Trophoblast cell (in vitro differentiated cells and primary cell): ENCODE results near the gene C16orf96.

Experiments
- DNase-seq, 2 donors: peaks; one replicate each; pipeline ENCODE4 v3.0.0-alpha.2; 2016
- H2AFZ ChIP-seq: 2 replicates; pipeline ENCODE4 v1.6.1; 2013; ENCODE audit warnings: low read length, moderate library complexity, mild to moderate bottlenecking; ENCODE audit not compliant: insufficient read depth, poor library complexity
- H2AK5ac ChIP-seq: 2 replicates; pipeline ENCODE4 v1.6.1; 2013; ENCODE audit warnings: mild to moderate bottlenecking, low read length
- H2BK120ac ChIP-seq: 2 replicates; pipeline ENCODE4 v1.6.1; 2013; ENCODE audit warnings: low read length, mild to moderate bottlenecking, moderate library complexity; ENCODE audit not compliant: insufficient read depth, poor library complexity
- H2BK12ac ChIP-seq: 2 replicates; pipeline ENCODE4 v1.6.1; 2013; ENCODE audit warnings: mild to moderate bottlenecking, low read length, moderate library complexity
- H2BK5ac ChIP-seq: 2 replicates; pipeline ENCODE4 v1.6.1; 2013; ENCODE audit warnings: low read length, low read depth, moderate library complexity, mild to moderate bottlenecking; ENCODE audit not compliant: poor library complexity
- H3K14ac ChIP-seq: 2 replicates; pipeline ENCODE4 v1.6.1; 2013; ENCODE audit warnings: mild to moderate bottlenecking, low read length
- H3K18ac ChIP-seq: 2 replicates; pipeline ENCODE4 v1.6.1; 2013; ENCODE audit warnings: mild to moderate bottlenecking, low read length
- H3K23ac ChIP-seq: 2 replicates; pipeline ENCODE4 v1.6.1; 2013; ENCODE audit warnings: low read length
- H3K27ac ChIP-seq: 2 replicates; pipeline ENCODE4 v1.5.1; 2013; ENCODE audit warnings: low read depth, mild to moderate bottlenecking, inconsistent platforms, low read length, moderate library complexity
- H3K27me3 ChIP-seq: 2 replicates; pipeline ENCODE4 v1.6.1; 2013; ENCODE audit warnings: inconsistent platforms, mild to moderate bottlenecking, low read length, moderate library complexity; ENCODE audit not compliant: insufficient read depth
- H3K36me3 ChIP-seq, 2 experiments: 1 replicate in 1 of 2; 2 replicates in 1 of 2; pipeline ENCODE4 v1.6.1; 2013; ENCODE audit warnings: low read length in 2 of 2, mild to moderate bottlenecking in 2 of 2, moderate library complexity in 1 of 2; ENCODE audit not compliant: insufficient read depth in 2 of 2, control insufficient read depth in 1 of 2
- H3K4ac ChIP-seq: 2 replicates; pipeline ENCODE4 v1.6.1; 2013; ENCODE audit warnings: low read depth, mild to moderate bottlenecking, low read length, moderate library complexity
- H3K4me1 ChIP-seq, 2 experiments: 1 replicate in 1 of 2; 2 replicates in 1 of 2; pipeline ENCODE4 v1.6.1; 2013; ENCODE audit warnings: low read length in 2 of 2, mild to moderate bottlenecking in 2 of 2, moderate library complexity in 1 of 2; ENCODE audit not compliant: insufficient read depth in 2 of 2, control insufficient read depth in 1 of 2
- H3K4me2 ChIP-seq: 2 replicates; pipeline ENCODE4 v1.6.1; 2013; ENCODE audit warnings: inconsistent platforms, mild to moderate bottlenecking, low read length, moderate library complexity
- H3K4me3 ChIP-seq: 2 replicates; pipeline ENCODE4 v1.5.1; 2013; ENCODE audit warnings: mild to moderate bottlenecking, low read depth, low read length, inconsistent platforms
- H3K79me1 ChIP-seq: one replicate; pipeline ENCODE4 v1.6.1; 2013; ENCODE audit warnings: low read length
- H3K79me2 ChIP-seq: 2 replicates; pipeline ENCODE4 v1.6.1; 2013; ENCODE audit warnings: low read length, mild to moderate bottlenecking; ENCODE audit not compliant: control insufficient read depth, insufficient read depth, poor library complexity
- H3K9ac ChIP-seq: 2 replicates; pipeline ENCODE4 v1.6.1; 2013; ENCODE audit warnings: mild to moderate bottlenecking, low read length
- H3K9me3 ChIP-seq: 2 replicates; pipeline ENCODE4 v1.6.1; 2013; ENCODE audit warnings: low read depth, mild to moderate bottlenecking, control low read depth, inconsistent platforms, low read length; ENCODE audit not compliant: insufficient read depth
- H4K12ac ChIP-seq: 2 replicates; pipeline ENCODE4 v1.6.1; 2013; ENCODE audit warnings: low read depth, mild to moderate bottlenecking, low read length, moderate library complexity
- H4K8ac ChIP-seq: 2 replicates; pipeline ENCODE4 v1.6.1; 2013; ENCODE audit warnings: low read depth, mild to moderate bottlenecking, low read length, moderate library complexity
- H4K91ac ChIP-seq: one replicate; pipeline ENCODE4 v1.6.1; 2013; ENCODE audit warnings: low read depth, mild to moderate bottlenecking, low read length, moderate library complexity
- WGBS: extraction: QIAGEN DNeasy Blood & Tissue Kit; methylation state at CpG from one replicate; pipeline ENCODE4 v1.1.7; 2013; ENCODE audit warnings: missing lambda C conversion rate; ENCODE audit not compliant: insufficient read length, insufficient coverage; ENCODE audit errors: extremely low coverage; 5-methylcytosine and 5-hydroxymethylcytosine counted together

C16orf96 gene

GRCh38 chr16:4606354-4606753, 50.2 kb downstream of the C16orf96 start:
- Histone ChIP-seq H4K12ac (no peak overlapping the region), H2BK12ac (no peak overlapping the region), H3K79me1 (no peaks in the 10 kb centered on the region), H3K4ac (no peak overlapping the region), H3K18ac (no peak overlapping the region), H3K4me1 (no peaks in the 10 kb centered on the region), H2AK5ac (no peak overlapping the region), H2BK5ac (no peak overlapping the region), H3K14ac (no peak overlapping the region), H3K27ac (no peak overlapping the region), H3K36me3 (peaks cover 33 to 34% of the 10 kb centered on the region in 2 experiments), H3K79me2 (peaks cover 6% of the 10 kb centered on the region), H3K4me3 (no peak overlapping the region), H2BK120ac (no peak overlapping the region), H4K91ac (no peak overlapping the region), H3K4me2 (no peak overlapping the region), H2AFZ (no peak overlapping the region), H3K9me3 (no peaks in the 10 kb centered on the region), H3K23ac (no peak overlapping the region), H3K9ac (no peak overlapping the region), H4K8ac (no peak overlapping the region), H3K27me3 (no peaks in the 10 kb centered on the region)
- WGBS = no CpG with 5 or more reads among the region's 9 CpGs
- DNase-seq = no peak

DNA sequence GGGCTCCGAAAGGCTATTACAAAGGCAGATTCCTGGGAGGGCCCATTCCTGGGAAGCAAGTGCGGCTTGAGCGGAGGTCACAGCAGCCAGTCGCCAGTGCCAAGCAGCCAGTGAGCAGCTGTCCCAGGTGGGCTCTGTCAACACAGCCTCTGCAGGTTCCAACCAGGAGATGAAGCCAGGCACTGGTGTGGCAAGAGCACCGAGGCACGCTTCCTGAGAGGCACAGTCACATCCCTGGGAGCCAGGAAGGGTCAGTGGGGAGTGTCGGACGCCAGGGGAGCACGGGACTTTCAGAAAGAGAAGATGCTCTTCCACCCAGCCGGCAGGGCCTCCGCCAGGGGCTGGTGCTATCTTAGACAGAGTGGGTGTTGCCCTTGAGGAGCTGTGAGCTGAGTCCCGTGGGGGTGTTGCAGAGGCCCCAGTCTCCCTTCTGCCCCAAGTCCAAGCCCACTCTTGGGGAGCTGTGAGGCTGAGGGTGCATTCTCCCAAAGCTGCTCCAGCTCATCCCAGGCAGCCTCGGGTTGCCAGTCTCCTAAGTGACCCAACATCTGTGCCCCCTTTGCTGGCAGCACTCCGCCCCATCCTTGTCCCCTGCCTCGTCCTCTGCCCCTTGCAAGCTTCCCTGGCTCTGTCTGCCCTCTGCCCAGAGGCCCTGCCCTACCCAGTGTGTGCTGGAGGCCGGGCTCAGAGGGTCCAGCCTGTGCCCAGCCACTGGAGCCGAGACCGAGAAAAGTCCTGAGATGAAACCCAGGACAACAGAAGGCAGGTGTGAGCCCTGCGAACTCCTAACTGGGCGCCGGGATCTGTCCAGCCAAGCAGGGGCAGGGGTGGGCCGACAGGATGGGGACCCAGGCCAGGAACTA, 51.9 kb downstream of the C16orf96 start:
- no peak overlapping the region for H2AK5ac ChIP-seq

DNA sequence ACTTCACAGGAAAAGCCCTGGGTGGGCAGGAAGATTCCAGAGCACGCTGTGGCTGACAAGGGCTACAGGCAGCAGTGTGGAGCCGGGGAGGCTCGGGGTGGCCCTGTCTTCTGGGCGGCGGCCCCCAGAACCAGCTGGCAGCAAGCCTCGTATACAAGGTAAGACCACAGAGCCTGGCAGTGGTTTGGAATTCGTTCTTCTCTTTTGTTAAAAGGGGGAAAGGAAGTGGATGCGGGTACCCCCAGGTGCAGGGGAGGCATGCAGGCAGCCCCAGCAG, 52.5 kb downstream of the C16orf96 start:
- Histone ChIP-seq H3K18ac (no peak overlapping the region), H3K4me1 (peaks cover 13 to 16% of the 10 kb centered on the region in 2 experiments), H3K36me3 (peaks cover 33 to 34% of the 10 kb centered on the region in 2 experiments), H3K79me1 (peaks cover 9% of the 10 kb centered on the region), H3K4me2 (no peak overlapping the region), H3K4me3 (no peak overlapping the region), H2BK120ac (no peak overlapping the region), H4K91ac (no peak overlapping the region), H4K8ac (no peak overlapping the region), H3K14ac (no peak overlapping the region), H2AFZ (no peak overlapping the region), H2BK5ac (no peak overlapping the region), H3K23ac (no peak overlapping the region), H2AK5ac (no peak overlapping the region), H4K12ac (no peak overlapping the region), H3K4ac (no peak overlapping the region), H3K9ac (no peak overlapping the region), H3K9me3 (no peaks in the 10 kb centered on the region), H3K27ac (no peak overlapping the region), H2BK12ac (no peak overlapping the region), H3K27me3 (no peaks in the 10 kb centered on the region), H3K79me2 (peaks cover 17% of the 10 kb centered on the region)
- no peak for DNase-seq
- WGBS = no CpG with 5 or more reads among the region's 8 CpGs

More for the DNA sequence above, 51.9 kb downstream of the C16orf96 start:
- Histone ChIP-seq H3K79me2 (peaks cover 16% of the 10 kb centered on the region), H3K14ac (no peak overlapping the region), H4K91ac (no peak overlapping the region), H4K8ac (no peak overlapping the region), H3K9ac (no peak overlapping the region), H3K23ac (no peak overlapping the region), H3K4ac (no peak overlapping the region), H3K4me3 (no peak overlapping the region), H3K4me1 (peaks cover 7 to 11% of the 10 kb centered on the region in 2 experiments), H2BK120ac (no peak overlapping the region), H3K27ac (no peak overlapping the region), H3K79me1 (peaks cover 3% of the 10 kb centered on the region), H2BK12ac (no peak overlapping the region), H3K9me3 (no peaks in the 10 kb centered on the region), H3K18ac (no peak overlapping the region), H3K4me2 (no peak overlapping the region), H2BK5ac (no peak overlapping the region), H4K12ac (no peak overlapping the region), H3K27me3 (no peaks in the 10 kb centered on the region), H2AFZ (no peak overlapping the region), H3K36me3 (peaks cover 33 to 34% of the 10 kb centered on the region in 2 experiments)
- no CpG with 5 or more reads among the region's 22 CpGs for WGBS
- no peak for DNase-seq

- no peak overlapping the region for H3K4ac ChIP-seq
- H3K4me3 ChIP-seq = no peak overlapping the region
- H3K14ac ChIP-seq = no peak overlapping the region
- H3K9me3 ChIP-seq = no peaks in the 10 kb centered on the region
- H3K27ac ChIP-seq = no peak overlapping the region
- no peak overlapping the region for H2BK5ac ChIP-seq
- no peak overlapping the region for H2AK5ac ChIP-seq
- H2BK12ac ChIP-seq = no peak overlapping the region
- no peak overlapping the region for H4K8ac ChIP-seq
- H3K27me3 ChIP-seq = no peaks in the 10 kb centered on the region
- no CpG with 5 or more reads among the region's 45 CpGs for whole genome bisulfite sequencing
- peaks cover 23% of the 10 kb centered on the region for H3K79me2 ChIP-seq
- H4K91ac ChIP-seq = no peak overlapping the region
- no peak overlapping the region for H3K23ac ChIP-seq
- H2AFZ ChIP-seq = no peak overlapping the region
- H3K79me1 ChIP-seq = peaks cover 13% of the 10 kb centered on the region
- no peak overlapping the region for H3K4me2 ChIP-seq
- H2BK120ac ChIP-seq = no peak overlapping the region
- peaks cover 33 to 34% of the 10 kb centered on the region in 2 experiments for H3K36me3 ChIP-seq
- no peak overlapping the region for H3K18ac ChIP-seq
- no peak overlapping the region for H4K12ac ChIP-seq
- no peak for DNase-seq
- no peak overlapping the region for H3K9ac ChIP-seq
- peaks cover 16 to 19% of the 10 kb centered on the region in 2 experiments for H3K4me1 ChIP-seq
Measured at GRCh38 chr16:4609200-4610010, 53.3 kb downstream of the C16orf96 start.
